Kasumi-1 (cell line): ENCODE data around the gene PAX3.

Experiments used
- DNase-seq, 2 experiments: peaks; one replicate each; lab custom pipeline; 2025; lab: John Stamatoyannopoulos, UW

Gene PAX3

GRCh38 chr2:222310747-222311318 lies 12.0 kb upstream of the PAX3 start:
- no peak for DNase-seq

GRCh38 chr2:222309766-222310165 lies 11.0 kb upstream of the PAX3 start:
- DNase-seq, result no peak

GRCh38 chr2:222309361-222309760 lies 10.6 kb upstream of the PAX3 start:
- no peak for DNase-seq

GRCh38 chr2:222307978-222308730 lies 9.4 kb upstream of the PAX3 start:
- no peak for DNase-seq

- no peak for DNase-seq
Observed at GRCh38 chr2:222307143-222307756, 8.5 kb upstream of the PAX3 start.

- DNase-seq, result no peak
Observed at GRCh38 chr2:222306393-222307142, 7.8 kb upstream of the PAX3 start.

GRCh38 chr2:222305516-222306392 lies 7.0 kb upstream of the PAX3 start:
- DNase-seq, result no peak

GRCh38 chr2:222304737-222305515 lies 6.1 kb upstream of the PAX3 start:
- DNase-seq, result no peak

- peak in 1 of 2 experiments; percentile 25 for DNase-seq
Observed at GRCh38 chr2:222303828-222304736, 5.3 kb upstream of the PAX3 start.

GRCh38 chr2:222303045-222303827 lies 4.4 kb upstream of the PAX3 start:
- no peak for DNase-seq

GRCh38 chr2:222302178-222303018 lies 3.6 kb upstream of the PAX3 start:
- no peak for DNase-seq

- no peak for DNase-seq
Observed at GRCh38 chr2:222301796-222302118, 3.0 kb upstream of the PAX3 start.

GRCh38 chr2:222301053-222301795 lies 2.4 kb upstream of the PAX3 start:
- no peak for DNase-seq

- no peak for DNase-seq
Observed at GRCh38 chr2:222300726-222301052, 1.9 kb upstream of the PAX3 start.

- no peak for DNase-seq
Observed at GRCh38 chr2:222299906-222300725, 1.3 kb upstream of the PAX3 start.

- no peak for DNase-seq
Observed at GRCh38 chr2:222298001-222298310, 842 bp downstream of the PAX3 start.

GRCh38 chr2:222297600-222297935 lies 1.2 kb downstream of the PAX3 start:
- DNase-seq, result no peak
